NCI-H146 (cell line): Measurements from ENCODE around the gene SOCS6.
A peak's percentile ranks its signal among the peaks of the same experiment; 100 is the strongest.

ENCODE experiments used
- DNase-seq: peaks from one replicate; lab custom pipeline; 2025; lab: John Stamatoyannopoulos, UW

The SOCS6 gene

GRCh38 chr18:70288171-70288850 is 534 bp upstream of the SOCS6 start:
- DNase-seq = peak; percentile 74

GRCh38 chr18:70289351-70290312 is 787 bp downstream of the SOCS6 start:
- peak; percentile 73 for DNase-seq

GRCh38 chr18:70290482-70291294 is 1.8 kb downstream of the SOCS6 start:
- DNase-seq = no peak

- no peak for DNase-seq
Measured at GRCh38 chr18:70291295-70291574, 2.4 kb downstream of the SOCS6 start.

GRCh38 chr18:70292628-70293027 is 3.8 kb downstream of the SOCS6 start:
- no peak for DNase-seq

- no peak for DNase-seq
Measured at GRCh38 chr18:70293166-70293565, 4.3 kb downstream of the SOCS6 start.

GRCh38 chr18:70294471-70295191 is 5.8 kb downstream of the SOCS6 start:
- no peak for DNase-seq

GRCh38 chr18:70295192-70296188 is 6.6 kb downstream of the SOCS6 start:
- DNase-seq = no peak

- DNase-seq = no peak
Measured at GRCh38 chr18:70296289-70296688, 7.4 kb downstream of the SOCS6 start.

GRCh38 chr18:70296781-70297180 is 7.9 kb downstream of the SOCS6 start:
- no peak for DNase-seq

GRCh38 chr18:70299393-70299792 is 10.5 kb downstream of the SOCS6 start:
- no peak for DNase-seq

GRCh38 chr18:70301667-70302066 is 12.8 kb downstream of the SOCS6 start:
- DNase-seq = no peak

- DNase-seq = no peak
Measured at GRCh38 chr18:70308555-70309294, 19.9 kb downstream of the SOCS6 start.

GRCh38 chr18:70310560-70311320 is 21.9 kb downstream of the SOCS6 start:
- no peak for DNase-seq

GRCh38 chr18:70311726-70312125 is 22.9 kb downstream of the SOCS6 start:
- no peak for DNase-seq

- DNase-seq = no peak
Measured at GRCh38 chr18:70313640-70314039, 24.8 kb downstream of the SOCS6 start.

GRCh38 chr18:70314151-70314782 is 25.4 kb downstream of the SOCS6 start:
- no peak for DNase-seq

GRCh38 chr18:70319187-70319586 is 30.3 kb downstream of the SOCS6 start:
- no peak for DNase-seq

- no peak for DNase-seq
Measured at GRCh38 chr18:70321616-70322015, 32.8 kb downstream of the SOCS6 start.
